Astrocyte (in vitro differentiated cells and primary cell): ENCODE results near the gene ZBBX. TPM values are rescaled to one million over a fixed set of nuclear protein-coding genes. Genes with fewer than 3 reads are reported as not detected.

Experiments used
- DNase-seq: peaks from one replicate; pipeline ENCODE4 v3.0.0-alpha.2; 2010; ENCODE audit warnings: low read depth
- FAIRE-seq: peaks from 2 replicates; lab custom pipeline; 2011; peaks lifted over from hg19 to GRCh38; lab: Jason Lieb, UNC
- H2AFZ ChIP-seq: 2 replicates; pipeline ENCODE4 v1.6.0; 2012; ENCODE audit warnings: low read depth, low read length, inconsistent platforms
- H3K27ac ChIP-seq: 2 replicates; pipeline ENCODE4 v1.5.1; 2011; ENCODE audit warnings: low read depth, low read length, inconsistent platforms
- H3K27me3 ChIP-seq: 2 replicates; pipeline ENCODE4 v1.6.0; 2011; ENCODE audit warnings: low read length, inconsistent platforms; ENCODE audit not compliant: insufficient read depth
- H3K36me3 ChIP-seq: 2 replicates; pipeline ENCODE4 v1.5.1; 2011; ENCODE audit warnings: low read length, inconsistent platforms; ENCODE audit not compliant: insufficient read depth
- H3K4me1 ChIP-seq: 2 replicates; pipeline ENCODE4 v1.5.1; 2011; ENCODE audit warnings: low read length, inconsistent platforms; ENCODE audit not compliant: insufficient read depth
- H3K4me2 ChIP-seq: 2 replicates; pipeline ENCODE4 v1.6.0; 2012; ENCODE audit warnings: low read length, inconsistent platforms
- H3K4me3 ChIP-seq: 2 replicates; pipeline ENCODE4 v1.5.1; 2011; ENCODE audit warnings: low read depth, mild to moderate bottlenecking, low read length, inconsistent platforms; ENCODE audit not compliant: insufficient read depth
- H3K79me2 ChIP-seq: 2 replicates; pipeline ENCODE4 v1.6.0; 2012; ENCODE audit warnings: mild to moderate bottlenecking, low read length, inconsistent platforms; ENCODE audit not compliant: insufficient read depth
- H3K9ac ChIP-seq: 2 replicates; pipeline ENCODE4 v1.6.0; 2012; ENCODE audit warnings: mild to moderate bottlenecking, low read length, inconsistent platforms
- H3K9me3 ChIP-seq: 2 replicates; pipeline ENCODE4 v1.5.1; 2012; ENCODE audit warnings: low read depth, mild to moderate bottlenecking, low read length, inconsistent platforms; ENCODE audit not compliant: insufficient read depth
- H4K20me1 ChIP-seq: 2 replicates; pipeline ENCODE4 v1.6.0; 2012; ENCODE audit warnings: low read length, inconsistent platforms; ENCODE audit not compliant: insufficient read depth
- H3K27ac Mint-ChIP-seq: one replicate; pipeline ENCODE4 v1.8.0; 2021; ENCODE audit warnings: mild to moderate bottlenecking, mixed read lengths; ENCODE audit not compliant: unreplicated experiment
- H3K27me3 Mint-ChIP-seq: one replicate; pipeline ENCODE4 v1.8.0; 2021; ENCODE audit warnings: low read depth, mixed read lengths; ENCODE audit not compliant: unreplicated experiment
- H3K36me3 Mint-ChIP-seq: one replicate; pipeline ENCODE4 v1.8.0; 2021; ENCODE audit warnings: low read depth, mixed read lengths; ENCODE audit not compliant: unreplicated experiment
- H3K4me1 Mint-ChIP-seq: one replicate; pipeline ENCODE4 v1.8.0; 2021; ENCODE audit warnings: low read depth, mixed read lengths; ENCODE audit not compliant: unreplicated experiment
- H3K4me3 Mint-ChIP-seq: one replicate; pipeline ENCODE4 v1.8.0; 2021; ENCODE audit warnings: mild to moderate bottlenecking, moderate library complexity, mixed read lengths; ENCODE audit not compliant: unreplicated experiment
- H3K9me3 Mint-ChIP-seq: one replicate; pipeline ENCODE4 v1.8.0; 2021; ENCODE audit warnings: mild to moderate bottlenecking, mixed read lengths; ENCODE audit not compliant: unreplicated experiment
- EZH2 ChIP-seq: IDR thresholded peaks from 2 replicates; pipeline ENCODE4 v1.6.1; 2012; ENCODE audit warnings: mild to moderate bottlenecking, low read length, inconsistent platforms; ENCODE audit not compliant: insufficient read depth
- total RNA-seq: library from RNA; stranded (reverse); gene quantifications from 2 replicates; pipeline ENCODE4 v1.2.1, GENCODE V29; 2021
- TF ChIP-seq, protein P1 (sequence below): IDR thresholded peaks from 2 replicates; pipeline ENCODE4 v1.5.1; 2011; ENCODE audit warnings: low read depth, mild to moderate bottlenecking, inconsistent platforms, low read length, moderate library complexity; ENCODE audit not compliant: insufficient read depth

ZBBX gene
- total RNA-seq, 1 donor from 2014 or later = 1.3 TPM

DNA sequence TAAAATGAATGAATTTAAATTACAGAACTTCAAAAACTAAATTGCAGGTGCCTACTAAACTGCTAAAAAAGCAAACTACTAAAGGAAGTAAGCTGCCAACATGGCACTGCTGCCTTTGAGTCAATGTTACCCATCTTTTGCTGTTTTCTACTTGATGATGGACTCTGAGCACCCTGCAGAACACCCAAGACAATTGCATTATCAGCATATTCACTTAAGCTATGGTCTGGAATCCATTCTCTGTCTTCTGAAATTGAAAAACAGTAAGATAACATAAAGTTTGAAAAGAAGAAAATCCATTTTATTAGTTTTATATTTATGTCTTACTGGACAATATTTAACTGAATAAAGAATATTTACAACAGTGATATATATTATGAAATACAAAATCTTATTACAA is 91.4 kb downstream of the ZBBX start:
- H3K36me3 Mint-ChIP-seq = no peaks in the 10 kb centered on the region
- no peak overlapping the region for H2AFZ ChIP-seq
- no peaks in the 10 kb centered on the region for H3K9me3 Mint-ChIP-seq
- H3K4me2 ChIP-seq = no peak overlapping the region
- no peaks in the 10 kb centered on the region for H3K36me3 ChIP-seq
- peaks cover 4% of the 10 kb centered on the region for H3K9me3 ChIP-seq
- H3K27me3 Mint-ChIP-seq = no peaks in the 10 kb centered on the region
- no peak overlapping the region for H3K27ac ChIP-seq
- H3K4me1 Mint-ChIP-seq = no peaks in the 10 kb centered on the region
- DNase-seq (no peak), FAIRE-seq (no peak)
- H3K4me3 ChIP-seq = no peak overlapping the region
- no peaks in the 10 kb centered on the region for H3K27me3 ChIP-seq
- no peaks in the 10 kb centered on the region for H3K4me1 ChIP-seq
- H4K20me1 ChIP-seq = no peaks in the 10 kb centered on the region
- TF ChIP-seq, protein P1, sequence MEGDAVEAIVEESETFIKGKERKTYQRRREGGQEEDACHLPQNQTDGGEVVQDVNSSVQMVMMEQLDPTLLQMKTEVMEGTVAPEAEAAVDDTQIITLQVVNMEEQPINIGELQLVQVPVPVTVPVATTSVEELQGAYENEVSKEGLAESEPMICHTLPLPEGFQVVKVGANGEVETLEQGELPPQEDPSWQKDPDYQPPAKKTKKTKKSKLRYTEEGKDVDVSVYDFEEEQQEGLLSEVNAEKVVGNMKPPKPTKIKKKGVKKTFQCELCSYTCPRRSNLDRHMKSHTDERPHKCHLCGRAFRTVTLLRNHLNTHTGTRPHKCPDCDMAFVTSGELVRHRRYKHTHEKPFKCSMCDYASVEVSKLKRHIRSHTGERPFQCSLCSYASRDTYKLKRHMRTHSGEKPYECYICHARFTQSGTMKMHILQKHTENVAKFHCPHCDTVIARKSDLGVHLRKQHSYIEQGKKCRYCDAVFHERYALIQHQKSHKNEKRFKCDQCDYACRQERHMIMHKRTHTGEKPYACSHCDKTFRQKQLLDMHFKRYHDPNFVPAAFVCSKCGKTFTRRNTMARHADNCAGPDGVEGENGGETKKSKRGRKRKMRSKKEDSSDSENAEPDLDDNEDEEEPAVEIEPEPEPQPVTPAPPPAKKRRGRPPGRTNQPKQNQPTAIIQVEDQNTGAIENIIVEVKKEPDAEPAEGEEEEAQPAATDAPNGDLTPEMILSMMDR = no peak
- TF ChIP-seq EZH2 = no peak
- H3K4me3 Mint-ChIP-seq = no peak overlapping the region
- H3K9ac ChIP-seq = no peak overlapping the region
- no peak overlapping the region for H3K27ac Mint-ChIP-seq
- no peaks in the 10 kb centered on the region for H3K79me2 ChIP-seq

DNA sequence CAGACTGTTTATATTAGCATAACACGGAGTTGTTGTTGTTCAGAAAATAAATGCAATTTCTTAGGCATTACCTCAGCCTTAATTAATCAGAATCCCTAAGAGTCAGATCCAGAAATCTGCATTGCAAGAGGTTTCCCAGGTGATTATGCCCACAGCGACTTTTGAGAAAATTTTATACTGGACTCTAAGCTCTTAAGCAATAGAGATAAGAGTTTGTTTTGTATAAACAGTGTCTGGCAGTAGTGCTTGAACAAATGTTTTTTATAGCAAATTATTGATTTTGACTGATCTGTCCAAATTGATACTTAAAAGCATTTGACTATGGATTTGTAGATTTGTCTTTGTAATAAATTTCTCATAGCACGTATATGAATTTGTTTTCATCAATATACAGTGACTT is 92.8 kb downstream of the ZBBX start:
- H3K4me1 ChIP-seq = no peaks in the 10 kb centered on the region
- H2AFZ ChIP-seq = no peak overlapping the region
- peaks cover 4% of the 10 kb centered on the region for H3K9me3 ChIP-seq
- Mint-ChIP-seq H3K9me3 (no peaks in the 10 kb centered on the region), H3K27ac (no peak overlapping the region), H3K36me3 (no peaks in the 10 kb centered on the region), H3K4me1 (no peaks in the 10 kb centered on the region), H3K27me3 (no peaks in the 10 kb centered on the region), H3K4me3 (no peak overlapping the region)
- FAIRE-seq (no peak), DNase-seq (no peak)
- no peak overlapping the region for H3K4me3 ChIP-seq
- H3K27me3 ChIP-seq = no peaks in the 10 kb centered on the region
- TF ChIP-seq, protein P1 = no peak
- no peak for TF ChIP-seq EZH2
- no peaks in the 10 kb centered on the region for H4K20me1 ChIP-seq
- no peak overlapping the region for H3K27ac ChIP-seq
- H3K79me2 ChIP-seq = no peaks in the 10 kb centered on the region
- H3K36me3 ChIP-seq = no peaks in the 10 kb centered on the region
- H3K4me2 ChIP-seq = no peak overlapping the region
- H3K9ac ChIP-seq = no peak overlapping the region

DNA sequence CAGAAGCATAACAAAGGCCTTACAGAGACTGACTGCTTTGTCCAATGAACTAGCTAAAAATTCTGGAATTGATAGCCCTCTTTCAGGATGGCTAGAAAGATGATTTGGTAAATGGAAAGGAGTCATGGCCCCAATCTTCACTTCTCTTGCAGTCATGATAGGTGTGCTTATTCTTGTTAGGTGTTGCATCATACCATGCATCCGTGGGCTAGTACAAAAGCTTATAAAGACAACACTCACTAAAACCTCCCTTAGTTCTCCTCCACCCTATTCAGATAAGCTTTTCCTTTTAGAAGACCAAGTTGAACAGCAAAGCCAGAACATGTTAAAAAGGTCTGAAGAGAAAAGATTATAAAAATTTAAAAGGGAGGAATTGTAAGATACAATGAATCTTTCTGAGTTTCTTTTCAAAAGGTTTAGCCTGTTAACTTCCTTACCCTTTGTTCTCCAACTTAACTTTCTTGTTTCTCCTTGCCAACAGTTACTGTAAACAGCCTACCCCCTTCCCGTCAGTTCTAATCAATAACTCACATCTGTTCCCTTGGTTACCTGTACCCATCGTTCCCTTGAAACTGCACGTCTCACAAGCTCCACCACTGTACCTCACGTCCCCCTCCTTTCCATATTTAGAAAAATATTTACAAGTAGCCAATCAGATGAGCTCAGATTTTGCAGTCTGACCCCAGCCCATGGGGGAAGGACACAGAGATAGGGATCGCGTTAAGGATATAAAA is 105.8 kb downstream of the ZBBX start:
- H2AFZ ChIP-seq = no peak overlapping the region
- H4K20me1 ChIP-seq = no peaks in the 10 kb centered on the region
- H3K4me3 ChIP-seq = no peak overlapping the region
- H3K79me2 ChIP-seq = no peaks in the 10 kb centered on the region
- Mint-ChIP-seq H3K9me3 (peaks cover 9% of the 10 kb centered on the region), H3K27me3 (no peaks in the 10 kb centered on the region), H3K27ac (no peak overlapping the region), H3K4me3 (no peak overlapping the region), H3K4me1 (no peaks in the 10 kb centered on the region), H3K36me3 (no peaks in the 10 kb centered on the region)
- no peaks in the 10 kb centered on the region for H3K27me3 ChIP-seq
- DNase-seq = no peak
- TF ChIP-seq, protein P1 = no peak
- TF ChIP-seq EZH2 = no peak
- H3K4me2 ChIP-seq = no peak overlapping the region
- no peaks in the 10 kb centered on the region for H3K36me3 ChIP-seq
- no peaks in the 10 kb centered on the region for H3K4me1 ChIP-seq
- FAIRE-seq = no peak
- H3K9ac ChIP-seq = no peak overlapping the region
- no peak overlapping the region for H3K27ac ChIP-seq
- H3K9me3 ChIP-seq = peaks cover 2% of the 10 kb centered on the region
